DOHH2 (cell line): ENCODE results near the gene CWC27.

Experiments
- H3F3A ChIP-seq: fragments of 200-600 bp; sonication (generic), shearing (Covaris generic); 2 replicates; pipeline ENCODE4 v1.6.0; 2016; ENCODE audit warnings: antibody characterized with exemption, mild to moderate bottlenecking; ENCODE audit not compliant: control insufficient read depth, insufficient read depth
- H3K27ac ChIP-seq: fragments of 200-600 bp; sonication (generic); 2 replicates; pipeline ENCODE4 v1.5.1; 2014; ENCODE audit warnings: low read depth, mild to moderate bottlenecking, low read length, moderate library complexity
- H3K27me3 ChIP-seq: fragments of 200-600 bp; sonication (generic); 2 replicates; pipeline ENCODE4 v1.6.1; 2014; ENCODE audit warnings: mild to moderate bottlenecking, low read length, mixed read lengths; ENCODE audit not compliant: control insufficient read depth
- H3K36me3 ChIP-seq: fragments of 200-600 bp; sonication (generic); 2 replicates; pipeline ENCODE4 v1.6.1; 2014; ENCODE audit warnings: mild to moderate bottlenecking, low read length, moderate library complexity, mixed read lengths; ENCODE audit not compliant: control insufficient read depth
- H3K4me1 ChIP-seq: fragments of 200-600 bp; sonication (generic); 2 replicates; pipeline ENCODE4 v1.6.1; 2014; ENCODE audit warnings: mild to moderate bottlenecking, low read length, mixed read lengths; ENCODE audit not compliant: control insufficient read depth
- H3K4me2 ChIP-seq: fragments of 200-600 bp; sonication (generic); 2 replicates; pipeline ENCODE4 v1.6.0; 2014; ENCODE audit warnings: mild to moderate bottlenecking, low read length, moderate library complexity
- H3K4me3 ChIP-seq: fragments of 200-600 bp; sonication (generic); 2 replicates; pipeline ENCODE4 v1.5.1; 2014; ENCODE audit warnings: mild to moderate bottlenecking, low read length, mixed read lengths
- H3K79me2 ChIP-seq: fragments of 200-600 bp; sonication (generic); 2 replicates; pipeline ENCODE4 v1.6.1; 2014; ENCODE audit warnings: mild to moderate bottlenecking, low read length, mixed read lengths; ENCODE audit not compliant: control insufficient read depth
- H3K9me2 ChIP-seq: fragments of 200-600 bp; sonication (generic); replicated peaks from 2 replicates; pipeline ENCODE4 v1.6.1; 2014; ENCODE audit warnings: mild to moderate bottlenecking, low read length, mixed read lengths; ENCODE audit not compliant: control insufficient read depth
- H3K9me3 ChIP-seq: fragments of 200-600 bp; sonication (generic); 2 replicates; pipeline ENCODE4 v1.6.1; 2014; ENCODE audit warnings: antibody characterized with exemption, low read length, mixed read lengths; ENCODE audit not compliant: control insufficient read depth, insufficient read depth
- H4K20me1 ChIP-seq: fragments of 200-600 bp; sonication (generic); 2 replicates; pipeline ENCODE4 v1.6.0; 2014; ENCODE audit warnings: low read depth, mild to moderate bottlenecking, antibody characterized with exemption, low read length, moderate library complexity; ENCODE audit not compliant: control insufficient read depth, insufficient read depth
- CTCF ChIP-seq: fragments of 200-600 bp; sonication (generic); IDR thresholded peaks from one replicate; pipeline ENCODE4 v1.5.1; 2014; ENCODE audit warnings: antibody characterized with exemption, mild to moderate bottlenecking, low read depth, low read length; ENCODE audit not compliant: poor library complexity, severe bottlenecking
- EZH2phosphoT487 ChIP-seq: fragments of 200-600 bp; sonication (generic); IDR thresholded peaks from 2 replicates; pipeline ENCODE4 v1.6.1; 2017; ENCODE audit warnings: borderline replicate concordance, mild to moderate bottlenecking, antibody characterized with exemption, low read length, moderate library complexity, mixed read lengths

Gene CWC27

GRCh38 chr5:64836190-64836755 is 67.5 kb downstream of the CWC27 start:
- Histone ChIP-seq H3K9me2 (no peaks in the 10 kb centered on the region), H3K27me3 (no peaks in the 10 kb centered on the region), H3F3A (no peaks in the 10 kb centered on the region), H4K20me1 (no peaks in the 10 kb centered on the region), H3K4me2 (no peak overlapping the region), H3K36me3 (no peaks in the 10 kb centered on the region), H3K79me2 (no peaks in the 10 kb centered on the region), H3K9me3 (no peaks in the 10 kb centered on the region), H3K27ac (no peak overlapping the region), H3K4me3 (no peak overlapping the region), H3K4me1 (no peaks in the 10 kb centered on the region)
- TF ChIP-seq EZH2phosphoT487 (no peak), CTCF (no peak)

GRCh38 chr5:64836786-64837185 is 68.1 kb downstream of the CWC27 start:
- no peaks in the 10 kb centered on the region for H3K27me3 ChIP-seq
- H3K36me3 ChIP-seq, result no peaks in the 10 kb centered on the region
- H3K4me1 ChIP-seq, result no peaks in the 10 kb centered on the region
- no peak overlapping the region for H3K4me3 ChIP-seq
- H3F3A ChIP-seq, result no peaks in the 10 kb centered on the region
- no peak overlapping the region for H3K4me2 ChIP-seq
- H3K79me2 ChIP-seq, result no peaks in the 10 kb centered on the region
- H3K9me2 ChIP-seq, result no peaks in the 10 kb centered on the region
- no peaks in the 10 kb centered on the region for H3K9me3 ChIP-seq
- no peak for TF ChIP-seq EZH2phosphoT487
- no peak for TF ChIP-seq CTCF
- H4K20me1 ChIP-seq, result no peaks in the 10 kb centered on the region
- H3K27ac ChIP-seq, result no peak overlapping the region

- no peak overlapping the region for H3K27ac ChIP-seq
- no peaks in the 10 kb centered on the region for H4K20me1 ChIP-seq
- H3K4me1 ChIP-seq, result no peaks in the 10 kb centered on the region
- no peaks in the 10 kb centered on the region for H3F3A ChIP-seq
- no peaks in the 10 kb centered on the region for H3K9me2 ChIP-seq
- H3K27me3 ChIP-seq, result no peaks in the 10 kb centered on the region
- H3K36me3 ChIP-seq, result no peaks in the 10 kb centered on the region
- no peak for TF ChIP-seq EZH2phosphoT487
- no peak for TF ChIP-seq CTCF
- no peaks in the 10 kb centered on the region for H3K9me3 ChIP-seq
- H3K4me3 ChIP-seq, result no peak overlapping the region
- H3K79me2 ChIP-seq, result no peaks in the 10 kb centered on the region
- no peak overlapping the region for H3K4me2 ChIP-seq
Observed at GRCh38 chr5:64838376-64838775, 69.6 kb downstream of the CWC27 start.
